Cardiac muscle cell (in vitro differentiated cells and primary cell): ENCODE results near the gene KRT34. TPM values are rescaled to one million over a fixed set of nuclear protein-coding genes. Genes with fewer than 3 reads are reported as not detected.
"Not testable (repeated sequence)": the region's sequence is repeated elsewhere in the genome, so short reads cannot be mapped to it uniquely, and the experiment has no call there.

ENCODE experiments used
- DNase-seq, 2 donors: peaks; one replicate each; pipeline versions ENCODE4 v3.0.0 to v3.0.0-alpha.2; 2010 to 2017; ENCODE audit warnings: low read depth in 1 of 2, low spot score in 1 of 2
- H3K27ac ChIP-seq: fragments of 200-600 bp; sonication (generic); 2 replicates; pipeline ENCODE4 v1.5.1; 2016
- H3K27me3 ChIP-seq: fragments of 200-600 bp; sonication (generic); 2 replicates; pipeline ENCODE4 v1.6.0; 2016; ENCODE audit warnings: control low read depth
- H3K36me3 ChIP-seq: fragments of 200-600 bp; sonication (generic); 2 replicates; pipeline ENCODE4 v1.5.1; 2016; ENCODE audit warnings: control low read depth
- H3K4me1 ChIP-seq: fragments of 200-600 bp; sonication (generic); 2 replicates; pipeline ENCODE4 v1.8.1; 2017; ENCODE audit warnings: low read depth, mild to moderate bottlenecking, mixed run types
- H3K4me3 ChIP-seq: fragments of 200-600 bp; sonication (generic); 2 replicates; pipeline ENCODE4 v1.5.1; 2016; ENCODE audit warnings: mild to moderate bottlenecking
- H3K9me3 ChIP-seq: fragments of 200-600 bp; sonication (generic); 2 replicates; pipeline ENCODE4 v1.5.1; 2017; ENCODE audit warnings: low read depth, mild to moderate bottlenecking, control low read depth
- CTCF ChIP-seq: IDR thresholded peaks from 2 replicates; pipeline ENCODE4 v1.5.1; 2012; ENCODE audit warnings: low read depth, mild to moderate bottlenecking, low read length
- polyA plus RNA-seq: library from polyadenylated mRNA; unstranded; fragments of >200 nt; fragmentation: Nextera tagmentation; extraction: Ambion mirVana; gene quantifications from 2 replicates; pipeline ENCODE4 v1.2.1, GENCODE V29; 2016
- total RNA-seq: library from RNA; depleted of rRNA; stranded (reverse); fragments of >200 nt; gene quantifications from 2 replicates; pipeline ENCODE4 v1.2.3, GENCODE V29; 2016

The KRT34 gene
- total and polyA plus RNA-seq, 2 experiments from 2014 or later = not detected

DNA sequence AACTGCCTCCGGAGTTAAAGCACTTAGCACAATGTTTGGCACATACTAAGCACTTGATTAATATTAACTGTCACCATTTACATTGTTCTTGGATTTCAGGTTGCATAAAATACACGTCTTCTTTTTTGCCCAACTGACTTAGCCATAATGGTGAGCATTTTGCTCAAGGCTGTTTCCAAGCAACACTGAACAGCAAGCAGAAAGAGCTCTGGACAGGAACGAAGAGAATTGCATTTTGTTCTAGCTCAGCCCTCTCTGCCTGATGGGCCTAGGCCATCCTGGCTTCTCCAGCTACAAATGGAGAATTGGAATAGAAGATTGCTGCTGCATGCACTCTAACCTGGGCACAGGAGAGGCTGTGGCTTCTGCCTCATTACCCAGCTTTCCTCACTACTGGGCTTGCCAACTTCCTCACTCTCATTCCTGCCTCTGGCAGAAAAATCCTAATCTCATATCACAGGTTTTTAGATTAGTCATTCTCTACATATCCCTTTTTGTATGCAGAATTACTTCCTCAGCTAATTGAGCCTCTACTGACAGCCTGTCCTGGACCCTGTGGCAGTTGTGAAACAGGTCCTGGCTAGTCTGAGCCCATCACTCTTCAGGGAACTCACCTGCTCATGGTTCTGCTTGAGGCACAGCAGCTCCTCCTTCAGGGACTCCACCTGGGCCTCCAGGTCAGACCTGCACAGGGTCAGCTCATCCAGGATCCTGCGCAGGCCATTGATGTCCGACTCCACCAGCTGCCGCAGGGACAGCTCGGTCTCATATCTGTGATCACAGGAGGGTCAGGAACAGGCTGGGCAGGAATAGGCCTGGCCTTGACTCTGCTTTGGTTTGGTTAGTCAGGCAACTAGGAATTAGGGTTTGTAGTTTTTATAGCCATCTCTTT lies 34.0 kb downstream of the KRT34 start:
- no peaks in the 10 kb centered on the region for H3K36me3 ChIP-seq
- H3K27ac ChIP-seq = no peak overlapping the region
- H3K27me3 ChIP-seq = no peaks in the 10 kb centered on the region
- H3K9me3 ChIP-seq = no peaks in the 10 kb centered on the region
- TF ChIP-seq CTCF = no peak
- no peak for DNase-seq
- H3K4me3 ChIP-seq = no peak overlapping the region
- H3K4me1 ChIP-seq = no peaks in the 10 kb centered on the region

GRCh38 chr17:41346421-41346820 lies 35.7 kb downstream of the KRT34 start:
- not testable (repeated sequence) for H3K9me3 ChIP-seq, DNase-seq

DNA sequence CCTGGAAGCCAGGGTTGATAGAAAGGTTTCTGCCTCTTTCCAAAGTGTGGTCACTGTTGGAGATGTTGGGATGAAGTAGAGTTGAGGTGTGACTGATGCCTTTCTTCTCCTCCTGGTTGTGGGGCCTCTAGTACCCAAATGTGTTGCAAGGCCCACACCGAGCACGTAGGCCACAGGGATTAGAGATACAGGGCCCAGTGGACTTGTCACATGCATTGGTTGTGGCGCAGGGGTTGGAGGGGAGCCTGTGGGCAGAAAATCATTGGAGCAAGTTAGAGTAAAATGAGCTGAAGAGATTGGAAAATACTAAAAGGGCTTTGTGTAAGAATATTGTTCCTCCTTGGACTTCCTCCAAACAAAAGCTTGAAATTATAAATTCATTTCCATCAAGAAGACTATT lies 36.1 kb downstream of the KRT34 start:
- H3K9me3 ChIP-seq = no peaks in the 10 kb centered on the region
- H3K4me1 ChIP-seq = no peaks in the 10 kb centered on the region
- no peak for DNase-seq
- no peaks in the 10 kb centered on the region for H3K36me3 ChIP-seq
- no peak for TF ChIP-seq CTCF
- H3K27ac ChIP-seq = no peak overlapping the region
- no peaks in the 10 kb centered on the region for H3K27me3 ChIP-seq
- no peak overlapping the region for H3K4me3 ChIP-seq

More at GRCh38 chr17:41346421-41346820, 35.7 kb downstream of the KRT34 start:
- not testable (repeated sequence) for H3K4me1 ChIP-seq, H3K27ac ChIP-seq, H3K4me3 ChIP-seq, H3K27me3 ChIP-seq, H3K36me3 ChIP-seq

- no peak for TF ChIP-seq CTCF
- no peak for DNase-seq
- no peaks in the 10 kb centered on the region for H3K4me1 ChIP-seq
- no peak overlapping the region for H3K4me3 ChIP-seq
- H3K36me3 ChIP-seq = no peaks in the 10 kb centered on the region
- H3K27ac ChIP-seq = no peak overlapping the region
- H3K27me3 ChIP-seq = no peaks in the 10 kb centered on the region
- no peaks in the 10 kb centered on the region for H3K9me3 ChIP-seq
Measured at GRCh38 chr17:41343029-41343428, 39.1 kb downstream of the KRT34 start.

- no peak overlapping the region for H3K4me3 ChIP-seq
- H3K9me3 ChIP-seq = no peaks in the 10 kb centered on the region
- H3K36me3 ChIP-seq = no peaks in the 10 kb centered on the region
- no peaks in the 10 kb centered on the region for H3K27me3 ChIP-seq
- no peak for TF ChIP-seq CTCF
- H3K4me1 ChIP-seq = no peaks in the 10 kb centered on the region
- DNase-seq = no peak
- no peak overlapping the region for H3K27ac ChIP-seq
Measured at GRCh38 chr17:41340934-41341861, 40.9 kb downstream of the KRT34 start.
